PC-3 (cell line): ENCODE results near the gene C16orf92. TPM values are rescaled to one million over a fixed set of nuclear protein-coding genes. Genes with fewer than 3 reads are reported as not detected.

Experiments used
- ATAC-seq: fragments of 200-7000 bp; cut with Tn5 transposase; 2 replicates; pipeline ENCODE4 v1.9.1; 2020; ENCODE audit warnings: mild to moderate bottlenecking, moderate library complexity
- BruUV-seq: library from RNA; stranded (reverse); fragments of 400-500 nt; replicated peaks from 2 replicates; lab custom pipeline; 2021; lab: Mats Ljungman, UMichigan
- CTCF ChIA-PET: fragments of 300-600 bp; sonication (Branson Sonifier 250); formaldehyde crosslinking; loops from one replicate; lab custom pipeline; 2022; ENCODE audit warnings: antibody characterized with exemption; lab: Charles Lee
- POLR2A ChIA-PET: fragments of 300-600 bp; sonication (Branson Sonifier 250); formaldehyde crosslinking; loops from one replicate; lab custom pipeline; 2022; ENCODE audit warnings: antibody characterized with exemption; ENCODE audit not compliant: unreplicated experiment; lab: Charles Lee
- DNase-seq: peaks from one replicate; pipeline ENCODE4 v3.0.0-alpha.2; 2015
- H2AFZ ChIP-seq: fragments of 300-600 bp; sonication (generic); 2 replicates; pipeline ENCODE4 v1.6.0; 2016; ENCODE audit warnings: antibody characterized with exemption, low read length
- H3F3A ChIP-seq: fragments of 300-600 bp; sonication (generic); one replicate; pipeline ENCODE4 v1.6.0; 2017; ENCODE audit warnings: antibody characterized with exemption, low read length, control low read depth, mild to moderate bottlenecking; ENCODE audit not compliant: unreplicated experiment
- H3K27ac ChIP-seq: fragments of 300-600 bp; sonication (generic); 2 replicates; pipeline ENCODE4 v1.5.1; 2016; ENCODE audit warnings: mild to moderate bottlenecking, low read length
- H3K27me3 ChIP-seq: fragments of 300-600 bp; sonication (generic); 2 replicates; pipeline ENCODE4 v1.6.1; 2016; ENCODE audit warnings: low read length, mixed read lengths
- H3K36me3 ChIP-seq: fragments of 300-600 bp; sonication (generic); 2 replicates; pipeline ENCODE4 v1.6.1; 2016; ENCODE audit warnings: low read depth, mixed run types, low read length, mixed read lengths
- H3K4me1 ChIP-seq: fragments of 300-600 bp; sonication (generic); 2 replicates; pipeline ENCODE4 v1.5.1; 2016; ENCODE audit warnings: low read length; ENCODE audit not compliant: insufficient read depth
- H3K4me2 ChIP-seq: fragments of 300-600 bp; sonication (generic); 2 replicates; pipeline ENCODE4 v1.6.0; 2016; ENCODE audit warnings: low read length
- H3K4me3 ChIP-seq: fragments of 300-600 bp; sonication (generic); 2 replicates; pipeline ENCODE4 v1.5.1; 2016; ENCODE audit warnings: mild to moderate bottlenecking, low read length, mixed read lengths
- H3K79me2 ChIP-seq: fragments of 300-600 bp; sonication (generic); 2 replicates; pipeline ENCODE4 v1.6.1; 2017; ENCODE audit warnings: low read length, mixed read lengths
- H3K9ac ChIP-seq: fragments of 300-600 bp; sonication (generic); 2 replicates; pipeline ENCODE4 v1.6.0; 2016; ENCODE audit warnings: mild to moderate bottlenecking, low read length
- H3K9me2 ChIP-seq: fragments of 300-600 bp; sonication (generic); replicated peaks from 2 replicates; pipeline ENCODE4 v1.6.1; 2016; ENCODE audit warnings: mixed run types, low read length, mixed read lengths
- H3K9me3 ChIP-seq: fragments of 300-600 bp; sonication (generic); 2 replicates; pipeline ENCODE4 v1.6.1; 2016; ENCODE audit warnings: low read length, mixed read lengths
- H4K20me1 ChIP-seq: fragments of 300-600 bp; sonication (generic); 2 replicates; pipeline ENCODE4 v1.6.1; 2016; ENCODE audit warnings: low read length, mixed read lengths
- EZH2 ChIP-seq: fragments of 300-600 bp; sonication (generic); IDR thresholded peaks from one replicate; pipeline ENCODE4 v1.6.1; 2017; ENCODE audit warnings: antibody characterized with exemption, mild to moderate bottlenecking, low read length; ENCODE audit not compliant: unreplicated experiment
- EZH2phosphoT487 ChIP-seq: fragments of 300-600 bp; sonication (generic); IDR thresholded peaks from 2 replicates; pipeline ENCODE4 v1.6.1; 2018; ENCODE audit warnings: mild to moderate bottlenecking, antibody characterized with exemption, low read length, borderline replicate concordance
- intact Hi-C: fragments of 100-400 bp; cut with micrococcal nuclease; formaldehyde crosslinking; loops from 2 replicates; pipeline ENCODE4 v1.9.0; 2023
- total RNA-seq: library from RNA; depleted of rRNA; stranded (reverse); fragments of >200 nt; gene quantifications from 2 replicates; pipeline ENCODE4 v1.2.3, GENCODE V29; 2014
- TF ChIP-seq, protein P1 (sequence below): fragments of 300-600 bp; sonication (generic); conservative IDR thresholded peaks from 2 replicates; pipeline ENCODE4 v1.5.1; 2017; ENCODE audit warnings: antibody characterized with exemption, low read depth, mild to moderate bottlenecking, low read length

Gene C16orf92
- total RNA-seq, 1 experiment from 2014 or later: not detected

- Histone ChIP-seq H3K9ac (no peak overlapping the region), H3K79me2 (peaks cover 18% of the 10 kb centered on the region; the same call in 1 of the 2 replicates), H3K9me2 (no peaks in the 10 kb centered on the region), H3K27me3 (no peaks in the 10 kb centered on the region), H3K4me3 (no peak overlapping the region), H2AFZ (no peak overlapping the region), H3K4me1 (peaks cover 21% of the 10 kb centered on the region), H3K27ac (no peak overlapping the region), H3K9me3 (no peaks in the 10 kb centered on the region), H3K4me2 (no peak overlapping the region), H3K36me3 (no peaks in the 10 kb centered on the region), H3F3A (no peaks in the 10 kb centered on the region), H4K20me1 (no peaks in the 10 kb centered on the region)
- BruUV-seq: no TSS peak
- no peak for TF ChIP-seq EZH2phosphoT487
- TF ChIP-seq EZH2: no peak
- TF ChIP-seq, protein P1, sequence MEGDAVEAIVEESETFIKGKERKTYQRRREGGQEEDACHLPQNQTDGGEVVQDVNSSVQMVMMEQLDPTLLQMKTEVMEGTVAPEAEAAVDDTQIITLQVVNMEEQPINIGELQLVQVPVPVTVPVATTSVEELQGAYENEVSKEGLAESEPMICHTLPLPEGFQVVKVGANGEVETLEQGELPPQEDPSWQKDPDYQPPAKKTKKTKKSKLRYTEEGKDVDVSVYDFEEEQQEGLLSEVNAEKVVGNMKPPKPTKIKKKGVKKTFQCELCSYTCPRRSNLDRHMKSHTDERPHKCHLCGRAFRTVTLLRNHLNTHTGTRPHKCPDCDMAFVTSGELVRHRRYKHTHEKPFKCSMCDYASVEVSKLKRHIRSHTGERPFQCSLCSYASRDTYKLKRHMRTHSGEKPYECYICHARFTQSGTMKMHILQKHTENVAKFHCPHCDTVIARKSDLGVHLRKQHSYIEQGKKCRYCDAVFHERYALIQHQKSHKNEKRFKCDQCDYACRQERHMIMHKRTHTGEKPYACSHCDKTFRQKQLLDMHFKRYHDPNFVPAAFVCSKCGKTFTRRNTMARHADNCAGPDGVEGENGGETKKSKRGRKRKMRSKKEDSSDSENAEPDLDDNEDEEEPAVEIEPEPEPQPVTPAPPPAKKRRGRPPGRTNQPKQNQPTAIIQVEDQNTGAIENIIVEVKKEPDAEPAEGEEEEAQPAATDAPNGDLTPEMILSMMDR: no peak
- DNase-seq (no peak), ATAC-seq (no peak)
- ChIA-PET POLR2A (no interaction called here), CTCF (no interaction called here)
- intact Hi-C loops: no loop called here
These were observed 37.3 kb downstream of the C16orf92 start for GRCh38 chr16:30060346-30060745.

- DNase-seq (no peak), ATAC-seq (no peak)
- CTCF ChIA-PET: no interaction called here
- H3K4me3 ChIP-seq: no peak overlapping the region
- 0 out of 2 replicates have a peak, but pooled peaks cover under 1% of the 10 kb centered on the region for H3K36me3 ChIP-seq
- no peaks in the 10 kb centered on the region for H3K27me3 ChIP-seq
- no peak overlapping the region for H2AFZ ChIP-seq
- no peaks in the 10 kb centered on the region for H3K9me3 ChIP-seq
- no peak overlapping the region for H3K4me2 ChIP-seq
- BruUV-seq: no TSS peak
- H3K9ac ChIP-seq: no peak overlapping the region
- TF ChIP-seq EZH2: no peak
- no peak for TF ChIP-seq EZH2phosphoT487
- TF ChIP-seq, protein P1: no peak
- intact Hi-C loops: no loop called here
- H4K20me1 ChIP-seq: peaks cover 2% of the 10 kb centered on the region; the same call in 1 of the 2 replicates
- POLR2A ChIA-PET: no interaction called here
- H3K79me2 ChIP-seq: peaks cover 23% of the 10 kb centered on the region
- no peaks in the 10 kb centered on the region for H3F3A ChIP-seq
- H3K9me2 ChIP-seq: no peaks in the 10 kb centered on the region
- H3K4me1 ChIP-seq: peaks cover 17% of the 10 kb centered on the region
- no peak overlapping the region for H3K27ac ChIP-seq
These were observed 38.0 kb downstream of the C16orf92 start for GRCh38 chr16:30060836-30061554.

DNA sequence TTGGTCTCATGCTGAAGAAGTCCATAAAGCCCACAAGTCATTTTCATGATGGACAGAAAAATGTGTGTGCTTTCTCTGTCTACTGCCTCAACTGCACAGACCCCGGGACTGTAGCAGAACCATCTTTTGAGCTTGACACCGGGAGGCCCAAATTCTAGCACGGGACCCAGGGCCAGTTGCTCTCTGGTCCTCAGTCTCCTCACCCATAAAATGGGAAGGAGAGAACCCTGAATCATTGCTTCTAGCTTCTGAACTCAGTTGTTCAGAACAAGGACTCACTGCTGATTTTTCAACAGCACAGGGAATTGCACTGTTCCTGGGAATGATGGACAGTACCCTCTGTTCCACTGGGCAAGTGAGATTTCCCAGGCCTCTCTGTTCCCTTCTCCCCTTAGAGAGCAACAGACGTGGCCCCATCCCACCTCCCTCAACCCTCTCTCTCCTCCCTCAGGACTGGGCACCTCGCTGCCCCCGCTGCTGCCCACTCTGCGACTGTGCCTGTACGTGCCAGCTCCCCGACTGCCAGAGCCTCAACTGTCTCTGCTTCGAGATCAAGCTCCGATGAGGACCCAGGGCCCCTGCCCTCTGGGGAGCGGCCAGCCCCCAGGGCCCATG lies 40.4 kb downstream of the C16orf92 start:
- POLR2A ChIA-PET: no interaction called here
- ATAC-seq: no peak
- H3K4me2 ChIP-seq: peak overlapping the region; percentile 88
- TF ChIP-seq, protein P1: no peak
- TF ChIP-seq EZH2phosphoT487 (no peak), EZH2 (no peak)
- H3K4me3 ChIP-seq: peak overlapping the region; percentile 99
- peak overlapping the region; percentile 97; the same call in 1 of the 2 replicates for H3K27ac ChIP-seq
- H2AFZ ChIP-seq: no peak overlapping the region
- no peaks in the 10 kb centered on the region for H3F3A ChIP-seq
- H3K9me2 ChIP-seq: no peaks in the 10 kb centered on the region
- no peaks in the 10 kb centered on the region for H3K9me3 ChIP-seq
- CTCF ChIA-PET: no interaction called here
- no peaks in the 10 kb centered on the region for H3K27me3 ChIP-seq
- peaks cover 23% of the 10 kb centered on the region for H4K20me1 ChIP-seq
- H3K79me2 ChIP-seq: peaks cover 47% of the 10 kb centered on the region
- no peak for DNase-seq
- peak overlapping the region; percentile 90 for H3K9ac ChIP-seq
- peaks cover 24% of the 10 kb centered on the region for H3K4me1 ChIP-seq
- intact Hi-C loops: no loop called here
- peaks cover 21% of the 10 kb centered on the region for H3K36me3 ChIP-seq
- no TSS peak for BruUV-seq
